ENCODE data around the gene CDHR1.

CDHR1 gene

GRCh38 chr10:84204610-84205009 lies 10.3 kb downstream of the CDHR1 start:
- peaks cover 15% of the 10 kb centered on the region; the same call in 1 of the 2 replicates for H3K27me3 ChIP-seq (ENCODE audit: low read depth, low read length)
- TF ChIP-seq CTCF (IDR thresholded peaks at IDR 0.05; ENCODE audit: low read depth, low read length) (no peak), EZH2phosphoT487 (IDR thresholded peaks at IDR 0.05; ENCODE audit: low read depth) (no peak)

GRCh38 chr10:84205049-84205852 lies 10.9 kb downstream of the CDHR1 start:
- Histone ChIP-seq H3K79me2 (ENCODE audit: low read length) (no peaks in the 10 kb centered on the region), H3K4me3 (ENCODE audit: low read length) (no peak overlapping the region), H3K36me3 (replicated peaks; ENCODE audit: low read depth, low read length) (no peaks in the 10 kb centered on the region), H3K9me3 (ENCODE audit: insufficient read depth, low read length) (no peaks in the 10 kb centered on the region), H3K4me2 (ENCODE audit: low read length) (no peak overlapping the region), H3K4me1 (ENCODE audit: low read length) (peaks cover 14% of the 10 kb centered on the region), H3K27ac (ENCODE audit: low read length) (no peak overlapping the region), H2AFZ (ENCODE audit: low read depth, low read length) (no peak overlapping the region), H3K9ac (ENCODE audit: low read length) (no peak overlapping the region), H4K20me1 (ENCODE audit: insufficient read depth, low read length) (no peaks in the 10 kb centered on the region), H3K27me3 (ENCODE audit: low read depth, low read length) (peaks cover 15% of the 10 kb centered on the region; the same call in 1 of the 2 replicates)
- TF ChIP-seq EZH2phosphoT487 (IDR thresholded peaks at IDR 0.05; ENCODE audit: low read depth), result no peak
- TF ChIP-seq CTCF (IDR thresholded peaks at IDR 0.05; ENCODE audit: low read depth, low read length), result peak; percentile 81

More at GRCh38 chr10:84204610-84205009, 10.3 kb downstream of the CDHR1 start:
- Histone ChIP-seq H3K9me3 (ENCODE audit: insufficient read depth, low read length) (no peaks in the 10 kb centered on the region), H2AFZ (ENCODE audit: low read depth, low read length) (no peak overlapping the region), H3K4me2 (ENCODE audit: low read length) (no peak overlapping the region), H3K4me1 (ENCODE audit: low read length) (peaks cover 14% of the 10 kb centered on the region), H3K27ac (ENCODE audit: low read length) (no peak overlapping the region), H3K79me2 (ENCODE audit: low read length) (no peaks in the 10 kb centered on the region), H3K36me3 (replicated peaks; ENCODE audit: low read depth, low read length) (no peaks in the 10 kb centered on the region), H4K20me1 (ENCODE audit: insufficient read depth, low read length) (no peaks in the 10 kb centered on the region), H3K9ac (ENCODE audit: low read length) (no peak overlapping the region), H3K4me3 (ENCODE audit: low read length) (no peak overlapping the region)

- H3K4me3 ChIP-seq (ENCODE audit: low read length), result no peak overlapping the region
- H3K27me3 ChIP-seq (ENCODE audit: low read depth, low read length), result peaks cover 15% of the 10 kb centered on the region; the same call in 1 of the 2 replicates
- no peak overlapping the region for H3K9ac ChIP-seq (ENCODE audit: low read length)
- TF ChIP-seq CTCF (IDR thresholded peaks at IDR 0.05; ENCODE audit: low read depth, low read length), result no peak
- TF ChIP-seq EZH2phosphoT487 (IDR thresholded peaks at IDR 0.05; ENCODE audit: low read depth), result no peak
- H3K9me3 ChIP-seq (ENCODE audit: insufficient read depth, low read length), result no peaks in the 10 kb centered on the region
- no peaks in the 10 kb centered on the region for H3K79me2 ChIP-seq (ENCODE audit: low read length)
- H4K20me1 ChIP-seq (ENCODE audit: insufficient read depth, low read length), result no peaks in the 10 kb centered on the region
- H3K4me2 ChIP-seq (ENCODE audit: low read length), result no peak overlapping the region
- no peaks in the 10 kb centered on the region for H3K36me3 ChIP-seq (replicated peaks; ENCODE audit: low read depth, low read length)
- H3K4me1 ChIP-seq (ENCODE audit: low read length), result peaks cover 8% of the 10 kb centered on the region
- no peak overlapping the region for H2AFZ ChIP-seq (ENCODE audit: low read depth, low read length)
- H3K27ac ChIP-seq (ENCODE audit: low read length), result no peak overlapping the region
Observed at GRCh38 chr10:84205853-84206525, 11.7 kb downstream of the CDHR1 start.

GRCh38 chr10:84208023-84208422 lies 13.7 kb downstream of the CDHR1 start:
- Histone ChIP-seq H3K79me2 (ENCODE audit: low read length) (no peaks in the 10 kb centered on the region), H3K9me3 (ENCODE audit: insufficient read depth, low read length) (no peaks in the 10 kb centered on the region), H3K4me2 (ENCODE audit: low read length) (no peak overlapping the region)

More at GRCh38 chr10:84208023-84208422, 13.7 kb downstream of the CDHR1 start:
- Histone ChIP-seq H3K4me1 (ENCODE audit: low read length) (no peaks in the 10 kb centered on the region), H3K27ac (ENCODE audit: low read length) (no peak overlapping the region), H3K36me3 (replicated peaks; ENCODE audit: low read depth, low read length) (no peaks in the 10 kb centered on the region), H3K9ac (ENCODE audit: low read length) (no peak overlapping the region), H3K4me3 (ENCODE audit: low read length) (no peak overlapping the region), H3K27me3 (ENCODE audit: low read depth, low read length) (peaks cover 15% of the 10 kb centered on the region; the same call in 1 of the 2 replicates), H2AFZ (ENCODE audit: low read depth, low read length) (no peak overlapping the region), H4K20me1 (ENCODE audit: insufficient read depth, low read length) (no peaks in the 10 kb centered on the region)
- TF ChIP-seq EZH2phosphoT487 (IDR thresholded peaks at IDR 0.05; ENCODE audit: low read depth), result no peak
- TF ChIP-seq CTCF (IDR thresholded peaks at IDR 0.05; ENCODE audit: low read depth, low read length), result no peak

Measured in OCI-LY3 (cell line).